ENCODE data around the gene POLR1G. TPM values are rescaled to one million over a fixed set of nuclear protein-coding genes. Genes with fewer than 3 reads are reported as not detected.
"Not testable (repeated sequence)": the region's sequence is repeated elsewhere in the genome, so short reads cannot be mapped to it uniquely, and the experiment has no call there.

POLR1G gene
- total RNA-seq, 2 experiments from 2014 or later, result 0.16 to 0.28 TPM

DNA sequence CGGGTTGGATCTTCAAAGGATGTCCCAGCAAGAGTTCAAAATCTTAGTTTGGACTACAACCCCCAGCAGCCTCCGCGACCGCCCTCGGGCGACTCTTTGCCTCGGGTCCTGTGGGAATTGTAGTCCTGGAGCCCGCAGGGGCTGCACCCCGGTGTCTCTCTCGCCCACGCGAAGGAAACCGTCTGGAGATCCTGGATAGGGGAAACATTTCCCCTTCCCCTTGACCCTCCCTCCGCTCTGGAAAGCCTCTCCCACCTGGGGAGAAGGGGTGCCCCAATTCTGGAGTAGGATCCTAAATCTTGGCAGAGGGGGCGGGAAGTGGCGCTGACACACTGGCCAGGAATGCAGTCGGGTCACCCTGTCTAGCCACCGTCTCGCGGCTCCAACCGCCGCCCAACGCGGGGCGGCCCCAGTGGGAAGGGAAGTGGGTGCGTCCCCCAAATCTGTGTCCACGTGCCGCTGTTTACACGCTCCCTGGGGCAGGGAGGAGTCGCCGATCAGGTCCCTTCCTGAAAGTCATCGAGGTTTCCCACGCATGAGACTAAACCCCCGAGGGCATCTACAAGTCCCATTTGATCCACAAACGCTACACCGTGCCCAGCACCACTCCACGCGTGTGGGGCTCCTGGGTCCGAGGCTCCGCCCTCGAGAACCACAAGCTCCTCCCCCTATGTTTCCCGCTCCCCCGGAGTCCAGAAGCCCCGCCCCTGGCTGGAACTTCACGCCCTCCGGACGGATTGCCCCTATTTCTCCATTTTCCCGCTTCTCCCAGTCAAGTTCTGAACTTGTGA, 814 bp upstream of the POLR1G start:
- DNase-seq, result peak; percentile 68 to 90 (median 80)
- ChIA-PET CTCF (interaction anchor here (1.0 to 1.7 kb wide), 2 partner anchors 80 to 153 kb away, joined by 4 to 5 read pairs; no protein-coding TSS in a partner anchor), POLR2A (interaction anchor here (1.0 kb wide), 1 partner anchor 19 kb away, joined by 3 read pairs; no protein-coding TSS in a partner anchor)
- TF ChIP-seq CTCF (IDR thresholded peaks at IDR 0.05), result no peak
- Mint-ChIP-seq H3K27ac (peak overlapping the region; percentile 79), H3K4me1 (ENCODE audit: low read depth) (peaks cover 40% of the 10 kb centered on the region), H3K4me3 (peak overlapping the region; percentile 97), H3K27me3 (peaks cover 44% of the 10 kb centered on the region), H3K36me3 (ENCODE audit: low read depth) (peaks cover 12% of the 10 kb centered on the region), H3K9me3 (no peaks in the 10 kb centered on the region)
- Histone ChIP-seq H3K4me1 (ENCODE audit: insufficient read depth, low read length) (peaks cover 45% of the 10 kb centered on the region), H3K27me3 (ENCODE audit: control insufficient read depth in 1 of 2, insufficient read depth in 2 of 2, low read length in 2 of 2) (peaks cover 27% of the 10 kb centered on the region in 2 experiments), H3K4me3 (ENCODE audit: low read length) (peak overlapping the region; percentile 67), H3K36me3 (ENCODE audit: insufficient read depth, low read length) (no peaks in the 10 kb centered on the region), H3K27ac (ENCODE audit: low read depth in 1 of 2, low read length in 2 of 2) (peak overlapping the region; percentile 70 to 86), H3K9me3 (ENCODE audit: control insufficient read depth in 1 of 2, insufficient read depth in 1 of 2, low read length in 2 of 2) (peaks cover 0 to 6% of the 10 kb centered on the region in 2 experiments)
- intact Hi-C loops (cut with DNase I, micrococcal nuclease), result loop anchor here (2.0 to 10.0 kb wide), 5 partner anchors 19 to 459 kb away; partner anchors contain the start of genes ERCC2 (in 2 of the 2), FOXA3 (in 1 of the 2), MARK4 (in 1 of the 2) and SYMPK (in 1 of the 2)
- peak; percentile 71 for ATAC-seq (ENCODE audit: poor library complexity)

DNA sequence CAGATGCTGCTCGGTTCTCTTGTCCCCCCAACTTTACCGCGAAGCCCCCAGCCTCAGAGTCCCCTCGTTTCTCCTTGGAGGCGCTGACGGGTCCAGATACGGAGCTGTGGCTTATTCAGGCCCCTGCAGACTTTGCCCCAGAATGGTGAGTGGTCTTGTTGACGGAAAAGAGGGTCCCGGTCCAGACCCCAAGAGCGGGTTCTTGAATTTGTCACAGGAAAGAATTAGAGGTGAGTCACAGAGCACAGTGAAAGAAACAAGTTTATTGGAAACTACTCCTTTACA, 589 bp downstream of the POLR1G start:
- POLR2A ChIA-PET, result interaction anchor here (1.5 kb wide), 1 partner anchor 72 kb away, joined by 6 read pairs; no protein-coding TSS in a partner anchor
- intact Hi-C loops (cut with DNase I, micrococcal nuclease), result loop anchor here (2.0 to 10.0 kb wide), 4 partner anchors 18 to 458 kb away; partner anchors contain the start of genes ERCC2 (in 2 of the 2), FOXA3 (in 1 of the 2), MARK4 (in 1 of the 2) and SYMPK (in 1 of the 2)
- H3K9me3 Mint-ChIP-seq, result no peaks in the 10 kb centered on the region
- Histone ChIP-seq H3K27me3 (ENCODE audit: control insufficient read depth in 1 of 2, insufficient read depth in 2 of 2, low read length in 2 of 2) (peaks cover 27% of the 10 kb centered on the region in 2 experiments), H3K9me3 (ENCODE audit: control insufficient read depth in 1 of 2, insufficient read depth in 1 of 2, low read length in 2 of 2) (peaks cover 0 to 6% of the 10 kb centered on the region in 2 experiments), H3K4me1 (ENCODE audit: insufficient read depth, low read length) (peaks cover 45% of the 10 kb centered on the region), H3K36me3 (ENCODE audit: insufficient read depth, low read length) (no peaks in the 10 kb centered on the region), H3K4me3 (ENCODE audit: low read length) (peak overlapping the region; percentile 67), H3K27ac (ENCODE audit: low read depth in 1 of 2, low read length in 2 of 2) (no peak overlapping the region)
- peaks cover 40% of the 10 kb centered on the region for H3K4me1 Mint-ChIP-seq (ENCODE audit: low read depth)
- H3K27me3 Mint-ChIP-seq, result peaks cover 37% of the 10 kb centered on the region
- no peak for TF ChIP-seq CTCF (IDR thresholded peaks at IDR 0.05)
- peaks cover 12% of the 10 kb centered on the region for H3K36me3 Mint-ChIP-seq (ENCODE audit: low read depth)
- H3K4me3 Mint-ChIP-seq, result peak overlapping the region; percentile 97
- no peak overlapping the region for H3K27ac Mint-ChIP-seq
- ATAC-seq (ENCODE audit: poor library complexity), result no peak
- DNase-seq, result no peak
- CTCF ChIA-PET, result interaction anchor here (1.2 to 1.5 kb wide), 2 partner anchors 33 to 72 kb away, joined by 3 to 8 read pairs; no protein-coding TSS in a partner anchor

DNA sequence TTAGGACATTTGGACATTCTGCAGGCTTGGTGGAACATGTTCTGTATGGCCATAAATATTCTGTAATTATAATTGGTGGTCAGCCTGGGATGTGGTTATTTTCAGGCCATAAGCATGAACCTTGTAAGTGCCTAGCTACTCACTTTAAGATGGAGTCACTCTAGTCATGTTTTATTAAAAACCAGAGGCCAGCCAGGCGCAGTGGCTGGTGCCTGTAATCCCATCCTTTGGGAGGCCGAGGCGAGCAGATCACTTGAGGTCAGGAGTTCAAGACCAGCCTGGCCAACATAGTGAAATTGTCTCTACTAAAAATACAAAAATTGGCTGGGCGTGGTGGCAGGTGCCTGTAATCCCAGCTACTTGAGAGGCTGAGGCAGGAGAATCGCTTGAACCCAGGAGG, 1.1 kb downstream of the POLR1G start:
- DNase-seq; H3K27ac Mint-ChIP-seq; H3K9me3 ChIP-seq (ENCODE audit: control insufficient read depth in 1 of 2, insufficient read depth in 1 of 2, low read length in 2 of 2); H3K36me3 ChIP-seq (ENCODE audit: insufficient read depth, low read length); H3K9me3 Mint-ChIP-seq; ATAC-seq (ENCODE audit: poor library complexity); H3K4me3 ChIP-seq (ENCODE audit: low read length); H3K27ac ChIP-seq (ENCODE audit: low read depth in 1 of 2, low read length in 2 of 2): not testable (repeated sequence)
- Histone ChIP-seq H3K4me1 (ENCODE audit: insufficient read depth, low read length) (peaks cover 40% of the 10 kb centered on the region), H3K27me3 (ENCODE audit: control insufficient read depth in 1 of 2, insufficient read depth in 2 of 2, low read length in 2 of 2) (peaks cover 24 to 26% of the 10 kb centered on the region in 2 experiments)
- ChIA-PET POLR2A (interaction anchor here (1.5 kb wide), 1 partner anchor 71 kb away, joined by 6 read pairs; no protein-coding TSS in a partner anchor), CTCF (interaction anchor here (1.2 to 1.5 kb wide), 2 partner anchors 32 to 71 kb away, joined by 3 to 8 read pairs; no protein-coding TSS in a partner anchor)
- H3K36me3 Mint-ChIP-seq (ENCODE audit: low read depth), result peaks cover 16% of the 10 kb centered on the region
- peak overlapping the region; percentile 6 for H3K4me3 Mint-ChIP-seq
- peaks cover 34% of the 10 kb centered on the region for H3K27me3 Mint-ChIP-seq
- intact Hi-C loops (cut with DNase I, micrococcal nuclease), result loop anchor here (2.0 to 10.0 kb wide), 4 partner anchors 17 to 457 kb away; partner anchors contain the start of genes ERCC2 (in 2 of the 2), FOXA3 (in 1 of the 2), MARK4 (in 1 of the 2) and SYMPK (in 1 of the 2)
- peaks cover 40% of the 10 kb centered on the region for H3K4me1 Mint-ChIP-seq (ENCODE audit: low read depth)
